GM13977 (cell line): ENCODE measurements around the gene TPT1.

Source experiments
- DNase-seq: peaks from one replicate; pipeline ENCODE4 v3.0.0; 2012; ENCODE audit warnings: low spot score
- CTCF ChIP-seq: IDR thresholded peaks from 2 replicates; pipeline ENCODE4 v1.5.1; 2012; ENCODE audit warnings: mild to moderate bottlenecking, control low read depth; ENCODE audit not compliant: insufficient read depth; ENCODE audit errors: extremely low read depth, missing control alignments
- in situ Hi-C: fragments of 300-500 bp; cut with MboI; formaldehyde crosslinking; loops from one replicate; pipeline ENCODE4 v1.12.0; 2022; ENCODE audit warnings: low sequenced_read_pairs, low pct_unique_long_range_greater_than_20kb, mixed read lengths, inconsistent platforms; ENCODE audit not compliant: unreplicated experiment

The TPT1 gene

GRCh38 chr13:45289936-45290563, 50.9 kb downstream of the TPT1 start:
- TF ChIP-seq CTCF, result no peak
- in situ Hi-C loops, result no loop called here
- no peak for DNase-seq
